Cardiac fibroblast (primary cell): ENCODE results near the gene CRIM1.
A peak's percentile ranks its signal among the peaks of the same experiment; 100 is the strongest.

ENCODE experiments used
- DNase-seq, 2 donors: peaks; one replicate each; pipeline versions ENCODE4 v3.0.0 to v3.0.0-alpha.2; 2010; ENCODE audit warnings: low read depth in 2 of 2
- H3K4me3 ChIP-seq, 2 donors: replicated peaks in 1 of 2; 1 replicate in 1 of 2; 2 replicates in 1 of 2; pipeline ENCODE4 v1.5.1; 2011; ENCODE audit warnings: low read depth in 2 of 2, low read length in 2 of 2, mild to moderate bottlenecking in 2 of 2, moderate library complexity in 1 of 2
- TF ChIP-seq, protein P1 (sequence below): IDR thresholded peaks from one replicate; pipeline ENCODE4 v1.5.1; 2011; ENCODE audit warnings: low read depth, mild to moderate bottlenecking, low read length, inconsistent platforms

CRIM1 gene

DNA sequence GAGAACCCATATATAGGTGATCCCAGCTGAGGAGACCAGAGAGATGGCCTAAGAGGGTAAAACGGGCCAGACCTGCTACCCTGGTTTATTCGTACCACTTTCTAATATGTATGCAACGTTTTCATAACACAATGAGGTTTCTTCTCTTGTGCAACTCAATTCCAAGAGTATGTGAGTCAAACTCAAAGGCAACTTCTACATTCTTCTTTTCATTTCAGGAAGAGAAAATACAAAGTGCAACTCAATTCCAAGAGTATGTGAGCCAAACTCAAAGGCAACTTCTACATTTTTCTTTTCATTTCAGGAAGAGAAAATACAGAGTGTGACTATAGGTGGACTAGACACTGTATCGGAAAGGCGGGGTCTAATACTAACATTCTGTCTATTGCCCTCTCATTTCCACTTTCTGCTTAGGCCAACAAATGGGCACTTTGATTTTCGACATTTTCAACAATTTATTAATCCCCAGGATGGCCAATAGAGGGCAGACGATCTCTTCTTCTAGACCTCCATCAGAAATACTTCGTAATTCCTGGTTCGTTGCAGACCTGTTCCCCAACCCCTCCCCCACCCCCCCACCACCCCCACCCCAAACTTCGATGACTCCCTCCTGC is 3.7 kb upstream of the CRIM1 start:
- TF ChIP-seq, protein P1, sequence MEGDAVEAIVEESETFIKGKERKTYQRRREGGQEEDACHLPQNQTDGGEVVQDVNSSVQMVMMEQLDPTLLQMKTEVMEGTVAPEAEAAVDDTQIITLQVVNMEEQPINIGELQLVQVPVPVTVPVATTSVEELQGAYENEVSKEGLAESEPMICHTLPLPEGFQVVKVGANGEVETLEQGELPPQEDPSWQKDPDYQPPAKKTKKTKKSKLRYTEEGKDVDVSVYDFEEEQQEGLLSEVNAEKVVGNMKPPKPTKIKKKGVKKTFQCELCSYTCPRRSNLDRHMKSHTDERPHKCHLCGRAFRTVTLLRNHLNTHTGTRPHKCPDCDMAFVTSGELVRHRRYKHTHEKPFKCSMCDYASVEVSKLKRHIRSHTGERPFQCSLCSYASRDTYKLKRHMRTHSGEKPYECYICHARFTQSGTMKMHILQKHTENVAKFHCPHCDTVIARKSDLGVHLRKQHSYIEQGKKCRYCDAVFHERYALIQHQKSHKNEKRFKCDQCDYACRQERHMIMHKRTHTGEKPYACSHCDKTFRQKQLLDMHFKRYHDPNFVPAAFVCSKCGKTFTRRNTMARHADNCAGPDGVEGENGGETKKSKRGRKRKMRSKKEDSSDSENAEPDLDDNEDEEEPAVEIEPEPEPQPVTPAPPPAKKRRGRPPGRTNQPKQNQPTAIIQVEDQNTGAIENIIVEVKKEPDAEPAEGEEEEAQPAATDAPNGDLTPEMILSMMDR, result peak; percentile 53
- peak; percentile 75 to 76 for DNase-seq
- no peak overlapping the region for H3K4me3 ChIP-seq

- TF ChIP-seq, protein P1, result peak; percentile 22
- DNase-seq, result peak; percentile 71 to 90
- H3K4me3 ChIP-seq, result no peak overlapping the region
These were observed 2.9 kb upstream of the CRIM1 start for GRCh38 chr2:36352701-36353100.

- H3K4me3 ChIP-seq, result peak overlapping the region; percentile 63 to 72
- TF ChIP-seq, protein P1, result no peak
- peak in 1 of 2 donors; percentile 48 for DNase-seq
These were observed 797 bp upstream of the CRIM1 start for GRCh38 chr2:36354811-36355150.

DNA sequence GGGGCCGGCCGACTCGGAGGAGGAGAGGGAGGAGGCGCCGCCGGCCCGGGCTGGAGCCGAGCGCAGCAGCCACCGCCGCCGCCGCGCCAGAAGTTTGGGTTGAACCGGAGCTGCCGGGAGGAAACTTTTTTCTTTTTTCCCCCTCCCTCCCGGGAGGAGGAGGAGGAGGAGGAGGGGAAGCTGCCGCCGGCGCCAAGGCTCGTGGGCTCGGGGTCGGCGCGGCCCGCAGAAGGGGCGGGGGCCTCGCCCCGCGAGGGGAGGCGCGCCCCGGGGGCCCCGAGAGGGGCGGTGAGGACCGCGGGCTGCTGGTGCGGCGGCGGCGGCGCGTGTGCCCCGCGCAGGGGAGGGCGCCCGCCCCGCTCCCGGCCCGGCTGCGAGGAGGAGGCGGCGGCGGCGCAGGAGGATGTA is 316 bp downstream of the CRIM1 start:
- TF ChIP-seq, protein P1, result no peak
- no peak for DNase-seq
- H3K4me3 ChIP-seq, result peak overlapping the region; percentile 88 to 95

- H3K4me3 ChIP-seq, result peak overlapping the region; percentile 88 to 95
- peak in 1 of 2 donors; percentile 51 for DNase-seq
- TF ChIP-seq, protein P1, result no peak
These were observed 866 bp downstream of the CRIM1 start for GRCh38 chr2:36356298-36356989.

GRCh38 chr2:36356990-36357846 is 1.6 kb downstream of the CRIM1 start:
- H3K4me3 ChIP-seq, result peak overlapping the region; percentile 88 to 95
- TF ChIP-seq, protein P1, result no peak
- peak; percentile 79 to 80 for DNase-seq
